HEK293 (cell line): ENCODE data around the gene UGT1A10.

Source experiments
- CTCF ChIA-PET: fragments of 350-600 bp; formaldehyde crosslinking; extraction: SDS; loops from one replicate; lab custom pipeline; 2021; ENCODE audit warnings: antibody characterized with exemption; lab: Yijun Ruan, JAX
- POLR2A ChIA-PET: fragments of 300-600 bp; formaldehyde crosslinking; extraction: SDS; loops from one replicate; lab custom pipeline; 2020; ENCODE audit warnings: antibody characterized with exemption, inconsistent platforms; lab: Yijun Ruan, JAX
- H3K27ac ChIP-seq: fragments of 200-500 bp; sonication (Bioruptor generic); 2 replicates; pipeline ENCODE4 v1.5.1; 2014; ENCODE audit warnings: low read depth, low read length, control low read depth, inconsistent platforms; ENCODE audit errors: extremely low read depth
- H3K36me3 ChIP-seq, 2 experiments: fragments of 200-500 bp in 1 of 2; sonication (Bioruptor generic) in 1 of 2; 1 replicate in 1 of 2; 2 replicates in 1 of 2; pipeline ENCODE4 v1.5.1; 2014 to 2017; ENCODE audit warnings: inconsistent platforms in 2 of 2, low read length in 2 of 2; ENCODE audit not compliant: control insufficient read depth in 2 of 2, insufficient read depth in 1 of 2
- H3K4me1 ChIP-seq: fragments of 200-500 bp; sonication (Bioruptor generic); 2 replicates; pipeline ENCODE4 v1.5.1; 2014; ENCODE audit warnings: mild to moderate bottlenecking, low read length, inconsistent platforms; ENCODE audit not compliant: control insufficient read depth, insufficient read depth
- H3K4me3 ChIP-seq: 2 replicates; pipeline ENCODE4 v1.5.1; 2011; ENCODE audit warnings: low read depth, mild to moderate bottlenecking, control low read depth, low read length, moderate library complexity
- H3K9me3 ChIP-seq: fragments of 200-500 bp; sonication (Bioruptor generic); 2 replicates; pipeline ENCODE4 v1.5.1; 2014; ENCODE audit warnings: low read depth, low read length, inconsistent platforms; ENCODE audit not compliant: control insufficient read depth, insufficient read depth
- EGR2 ChIP-seq: fragments of 450-650 bp; formaldehyde crosslinking; IDR thresholded peaks from 2 replicates; pipeline ENCODE4 v1.5.1; 2016; ENCODE audit warnings: low read depth, missing biosample characterization, missing genetic modification characterization
- GLIS2 ChIP-seq: fragments of 450-650 bp; formaldehyde crosslinking; IDR thresholded peaks from 2 replicates; pipeline ENCODE4 v1.5.1; 2016; ENCODE audit warnings: missing biosample characterization, missing genetic modification characterization
- KLF1 ChIP-seq: fragments of 450-650 bp; formaldehyde crosslinking; IDR thresholded peaks from 2 replicates; pipeline ENCODE4 v1.5.1; 2016; ENCODE audit warnings: missing biosample characterization, missing genetic modification characterization
- MEIS1 ChIP-seq: sonication (generic); formaldehyde crosslinking; IDR thresholded peaks from 2 replicates; pipeline ENCODE4 v1.8.1; 2022; ENCODE audit warnings: missing genetic modification reagents, mild to moderate bottlenecking, borderline replicate concordance
- OSR2 ChIP-seq: fragments of 450-650 bp; formaldehyde crosslinking; IDR thresholded peaks from 2 replicates; pipeline ENCODE4 v1.5.1; 2016; ENCODE audit warnings: missing biosample characterization, missing genetic modification characterization
- SCRT1 ChIP-seq: fragments of 450-650 bp; formaldehyde crosslinking; IDR thresholded peaks from 2 replicates; pipeline ENCODE4 v1.5.1; 2016; ENCODE audit warnings: missing biosample characterization, missing genetic modification characterization, borderline replicate concordance
- SCRT2 ChIP-seq: fragments of 450-650 bp; formaldehyde crosslinking; IDR thresholded peaks from 2 replicates; pipeline ENCODE4 v1.5.1; 2016; ENCODE audit warnings: missing biosample characterization, missing genetic modification characterization
- ZFHX2 ChIP-seq: fragments of 450-650 bp; formaldehyde crosslinking; conservative IDR thresholded peaks from 2 replicates; pipeline ENCODE4 v1.5.1; 2016; ENCODE audit warnings: missing biosample characterization, missing genetic modification characterization
- ZNF10 ChIP-seq: fragments of 450-650 bp; formaldehyde crosslinking; IDR thresholded peaks from 2 replicates; pipeline ENCODE4 v1.5.1; 2017; ENCODE audit warnings: missing biosample characterization, missing genetic modification characterization
- ZNF157 ChIP-seq: fragments of 450-650 bp; formaldehyde crosslinking; IDR thresholded peaks from 2 replicates; pipeline ENCODE4 v1.5.1; 2016; ENCODE audit warnings: missing biosample characterization, missing genetic modification characterization
- ZNF18 ChIP-seq: fragments of 450-650 bp; formaldehyde crosslinking; IDR thresholded peaks from 2 replicates; pipeline ENCODE4 v1.5.1; 2016; ENCODE audit warnings: missing biosample characterization, missing genetic modification characterization
- ZNF416 ChIP-seq: fragments of 450-650 bp; formaldehyde crosslinking; IDR thresholded peaks from 2 replicates; pipeline ENCODE4 v1.5.1; 2016; ENCODE audit warnings: missing biosample characterization, missing genetic modification characterization
- ZNF658 ChIP-seq: fragments of 450-650 bp; formaldehyde crosslinking; IDR thresholded peaks from 2 replicates; pipeline ENCODE4; 2016; ENCODE audit warnings: missing biosample characterization, missing genetic modification characterization
- ZNF707 ChIP-seq: fragments of 450-650 bp; formaldehyde crosslinking; IDR thresholded peaks from 2 replicates; pipeline ENCODE4 v1.5.1; 2016; ENCODE audit warnings: missing biosample characterization, missing genetic modification characterization
- ZNF747 ChIP-seq: fragments of 450-650 bp; formaldehyde crosslinking; IDR thresholded peaks from 2 replicates; pipeline ENCODE4 v1.5.1; 2016; ENCODE audit warnings: missing biosample characterization, missing genetic modification characterization

Gene UGT1A10

GRCh38 chr2:233761040-233761769 is 125.0 kb downstream of the UGT1A10 start:
- Histone ChIP-seq H3K4me3 (no peak overlapping the region), H3K4me1 (no peaks in the 10 kb centered on the region), H3K27ac (no peak overlapping the region), H3K9me3 (no peaks in the 10 kb centered on the region), H3K36me3 (no peaks in the 10 kb centered on the region)
- TF ChIP-seq ZFHX2, result no peak
- POLR2A ChIA-PET, result interaction anchor here (0.6 kb wide), 1 partner anchor 195 kb away, joined by 4 read pairs; no protein-coding TSS in a partner anchor
- CTCF ChIA-PET, result interaction anchor here (0.5 to 0.7 kb wide), 2 partner anchors 30 to 1214 kb away, joined by 3 to 4 read pairs; no protein-coding TSS in a partner anchor

GRCh38 chr2:233764264-233764663 is 128.0 kb downstream of the UGT1A10 start:
- ChIA-PET CTCF (no interaction called here), POLR2A (no interaction called here)
- Histone ChIP-seq H3K27ac (no peak overlapping the region), H3K4me3 (no peak overlapping the region), H3K9me3 (no peaks in the 10 kb centered on the region), H3K4me1 (no peaks in the 10 kb centered on the region), H3K36me3 (no peaks in the 10 kb centered on the region)
- TF ChIP-seq EGR2 (peak; percentile 68), ZNF157 (tag by site-specific recombination) (no peak), ZNF416 (no peak), ZFHX2 (peak; percentile 77)

GRCh38 chr2:233764761-233765160 is 128.5 kb downstream of the UGT1A10 start:
- Histone ChIP-seq H3K27ac (no peak overlapping the region), H3K36me3 (no peaks in the 10 kb centered on the region), H3K4me3 (no peak overlapping the region), H3K4me1 (no peaks in the 10 kb centered on the region), H3K9me3 (no peaks in the 10 kb centered on the region)
- TF ChIP-seq MEIS1 (CRISPR knock-in tag), result no peak
- POLR2A ChIA-PET, result no interaction called here
- CTCF ChIA-PET, result no interaction called here

- no peak for TF ChIP-seq ZNF747
- no peak for TF ChIP-seq ZNF18 (tag by site-specific recombination)
- peak; percentile 10; the same call in 1 of the 2 replicates for TF ChIP-seq KLF1 (tag by site-specific recombination)
- TF ChIP-seq SCRT2 (tag by site-specific recombination), result no peak
- no peak for TF ChIP-seq OSR2
- POLR2A ChIA-PET, result no interaction called here
- CTCF ChIA-PET, result no interaction called here
Observed at GRCh38 chr2:233766416-233766815, 130.2 kb downstream of the UGT1A10 start.

GRCh38 chr2:233768076-233768475 is 131.8 kb downstream of the UGT1A10 start:
- ChIA-PET POLR2A (no interaction called here), CTCF (no interaction called here)
- H3K4me1 ChIP-seq, result no peaks in the 10 kb centered on the region
- H3K4me3 ChIP-seq, result no peak overlapping the region
- H3K27ac ChIP-seq, result no peak overlapping the region
- H3K36me3 ChIP-seq, result no peaks in the 10 kb centered on the region
- no peak for TF ChIP-seq GLIS2
- TF ChIP-seq SCRT1 (tag by site-specific recombination), result no peak
- no peak for TF ChIP-seq ZNF658
- TF ChIP-seq ZNF10 (tag by site-specific recombination), result no peak
- no peak for TF ChIP-seq ZNF707 (tag by site-specific recombination)
- H3K9me3 ChIP-seq, result no peaks in the 10 kb centered on the region

More at GRCh38 chr2:233766416-233766815, 130.2 kb downstream of the UGT1A10 start:
- H3K4me3 ChIP-seq, result no peak overlapping the region
- H3K9me3 ChIP-seq, result no peaks in the 10 kb centered on the region
- H3K27ac ChIP-seq, result no peak overlapping the region
- no peaks in the 10 kb centered on the region for H3K36me3 ChIP-seq
- no peaks in the 10 kb centered on the region for H3K4me1 ChIP-seq
